ENCODE results near the gene DPAGT1. TPM values are rescaled to one million over a fixed set of nuclear protein-coding genes. Genes with fewer than 3 reads are reported as not detected.

Gene DPAGT1
- total and polyA plus RNA-seq, 12 donors = 26.8 to 73.9 (median 50.2) TPM

DNA sequence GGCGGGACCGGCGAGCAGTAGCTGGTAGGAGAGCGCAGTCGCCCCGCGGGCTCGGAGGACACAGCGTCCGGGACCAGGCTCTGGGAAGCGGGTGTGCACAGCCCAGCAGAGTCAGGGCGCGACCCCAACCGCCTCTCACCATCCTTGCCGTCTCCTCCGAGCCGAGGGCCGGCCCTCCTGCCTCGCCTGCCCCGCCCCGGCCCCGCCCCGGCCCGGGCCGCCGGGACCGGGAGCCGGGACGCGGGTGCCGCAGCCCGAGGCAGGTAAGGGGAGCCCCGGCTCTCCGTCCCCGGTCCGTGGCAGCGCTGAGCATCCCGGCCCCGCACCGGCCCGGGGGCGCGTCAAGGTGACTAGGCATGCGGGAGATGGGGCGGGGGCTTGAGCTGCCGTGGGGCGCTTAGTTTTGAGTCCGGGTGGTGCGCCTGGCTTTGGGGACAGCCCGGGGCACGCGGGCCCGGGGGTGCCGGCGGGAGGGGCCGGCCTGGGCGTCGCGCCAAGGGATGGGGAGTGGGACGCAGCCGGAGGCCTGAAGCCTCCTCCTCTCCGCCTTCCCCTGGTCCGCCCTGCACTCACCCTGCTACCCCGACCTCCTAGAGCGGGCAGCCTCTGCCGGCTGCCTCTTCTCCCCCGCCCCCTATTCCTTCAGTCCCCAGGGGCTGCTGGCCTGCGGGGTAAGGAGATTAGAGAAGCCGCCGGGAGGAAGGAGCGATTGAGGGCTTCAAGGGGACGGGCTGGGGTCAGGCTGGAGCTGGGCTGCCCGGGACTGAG is 47.5 kb upstream of the DPAGT1 start, which contains the start of gene ABCG4:
Gene ABCG4, plus strand, starts transcription at position 35 of the 768 bp plus-strand sequence. CDS start 914 bp downstream, outside the sequence.
- H3K27ac ChIP-seq = no peak within 1 kb of the TSS
- peaks cover 11 to 13% of the 10 kb centered on the region in 2 donors for H3K4me1 ChIP-seq (replicated peaks in 1 of 2)
- no peak for TF ChIP-seq POLR2A (IDR thresholded peaks at IDR 0.05)
- TF ChIP-seq CTCF (IDR thresholded peaks at IDR 0.05) = no peak
- H3K4me3 ChIP-seq = peak within 1 kb of the TSS in 2 of 4 donors; percentile 31 to 60
- no peaks in the 10 kb centered on the region for H3K9me3 ChIP-seq (replicated peaks in 1 of 3)
- intact Hi-C loops (cut with DNase I) = loop anchor here in 1 of 2 donors (10.0 kb wide), 1 partner anchor 46 kb away; no protein-coding TSS in a partner anchor
- no peaks in the 10 kb centered on the region for H3K36me3 ChIP-seq (replicated peaks in 1 of 2)
- DNase-seq = peak in 3 of 7 donors; percentile 19 to 38 (median 20)
- H3K27me3 ChIP-seq = no peaks in the 10 kb centered on the region
- WGBS, 4 donors = 1 to 5% (median 1%) methylated on average over 8 to 73 of the region's 73 CpGs

DNA sequence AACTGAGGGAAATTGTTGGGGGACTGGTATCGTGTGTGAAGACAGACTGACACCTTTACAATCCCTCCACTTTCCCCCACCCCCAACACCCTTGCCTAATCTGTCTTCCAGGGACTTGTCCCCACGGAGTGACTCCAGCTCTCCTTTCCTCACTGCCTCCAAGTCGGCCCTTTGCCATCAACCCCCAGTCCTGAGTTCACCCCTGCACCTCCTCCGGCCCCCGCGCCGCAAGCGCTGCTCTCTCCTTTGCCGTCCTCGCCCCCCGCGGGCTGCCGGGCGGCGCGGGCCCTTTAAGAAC is 47.0 kb upstream of the DPAGT1 start:
- DNase-seq = no peak
- peaks cover 11 to 13% of the 10 kb centered on the region in 2 donors for H3K4me1 ChIP-seq (replicated peaks in 1 of 2)
- TF ChIP-seq CTCF (IDR thresholded peaks at IDR 0.05) (no peak), POLR2A (IDR thresholded peaks at IDR 0.05) (no peak)
- H3K36me3 ChIP-seq (replicated peaks in 1 of 2) = no peaks in the 10 kb centered on the region
- no peak overlapping the region for H3K27ac ChIP-seq
- peak overlapping the region in 2 of 4 donors; percentile 31 to 60 for H3K4me3 ChIP-seq
- H3K27me3 ChIP-seq = no peaks in the 10 kb centered on the region
- 2 to 5% (median 3%) methylated on average over 3 to 16 of the region's 16 CpGs for WGBS, 4 donors
- intact Hi-C loops (cut with DNase I) = loop anchor here in 1 of 2 donors (10.0 kb wide), 1 partner anchor 46 kb away; no protein-coding TSS in a partner anchor
- no peaks in the 10 kb centered on the region for H3K9me3 ChIP-seq (replicated peaks in 1 of 3)

DNA sequence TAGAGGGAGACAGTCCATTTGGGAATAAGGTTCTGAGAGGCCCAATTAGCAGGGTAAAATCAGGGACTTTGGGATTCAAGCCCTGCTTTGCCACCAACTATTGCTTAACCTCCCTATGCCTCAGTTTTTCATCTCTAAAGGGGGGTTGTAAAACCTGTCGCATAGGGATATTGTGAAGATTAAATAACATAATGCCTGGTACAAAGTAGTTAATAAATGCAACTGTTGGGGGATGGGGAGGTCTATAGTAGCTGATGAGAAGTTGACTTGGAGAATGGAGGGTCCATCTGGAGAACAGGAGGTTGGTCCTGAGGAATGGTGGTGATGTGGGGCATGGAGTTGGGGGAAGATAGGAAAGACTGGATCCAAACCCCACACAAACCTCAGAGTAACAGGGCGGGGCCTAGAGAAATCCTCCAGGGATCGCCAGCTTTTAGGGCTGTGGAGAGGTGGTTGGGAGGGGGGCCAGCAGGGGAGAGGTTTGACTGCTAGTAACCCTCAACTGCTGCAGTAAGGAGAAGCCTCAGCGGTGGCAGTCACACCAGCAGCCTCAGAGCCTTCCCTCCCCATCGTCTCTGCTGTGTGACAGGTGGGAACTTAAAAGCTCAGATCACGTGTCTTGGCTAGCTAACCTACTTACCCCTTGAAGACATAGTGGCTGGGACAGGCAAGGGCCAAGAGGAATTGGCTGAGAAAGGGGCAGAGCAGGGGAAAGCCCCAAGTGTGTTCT is 46.1 kb upstream of the DPAGT1 start:
- Histone ChIP-seq H3K27me3 (no peaks in the 10 kb centered on the region), H3K4me1 (replicated peaks in 1 of 2) (peaks cover 11 to 13% of the 10 kb centered on the region in 2 donors), H3K4me3 (no peak overlapping the region), H3K9me3 (replicated peaks in 1 of 3) (no peaks in the 10 kb centered on the region), H3K27ac (no peak overlapping the region), H3K36me3 (replicated peaks in 1 of 2) (no peaks in the 10 kb centered on the region)
- intact Hi-C loops (cut with DNase I) = loop anchor here in 1 of 2 donors (10.0 kb wide), 1 partner anchor 47 kb away; no protein-coding TSS in a partner anchor
- DNase-seq = no peak
- WGBS, 4 donors = 57 to 70% (median 64%) methylated on average over 5 to 6 of the region's 6 CpGs
- TF ChIP-seq CTCF (IDR thresholded peaks at IDR 0.05) (no peak), POLR2A (IDR thresholded peaks at IDR 0.05) (no peak)

GRCh38 chr11:119145551-119145950 is 43.9 kb upstream of the DPAGT1 start:
- no peak overlapping the region for H3K27ac ChIP-seq
- H3K27me3 ChIP-seq = no peaks in the 10 kb centered on the region
- no peaks in the 10 kb centered on the region for H3K9me3 ChIP-seq (replicated peaks in 1 of 3)
- DNase-seq = no peak
- WGBS, 4 donors = 41 to 58% (median 50%) methylated on average over 3 of the region's 3 CpGs
- TF ChIP-seq CTCF (IDR thresholded peaks at IDR 0.05) (no peak), POLR2A (IDR thresholded peaks at IDR 0.05) (no peak)
- no peaks in the 10 kb centered on the region for H3K36me3 ChIP-seq (replicated peaks in 1 of 2)
- H3K4me3 ChIP-seq = no peak overlapping the region
- H3K4me1 ChIP-seq (replicated peaks in 1 of 2) = peaks cover 11 to 13% of the 10 kb centered on the region in 2 donors
- intact Hi-C loops (cut with DNase I) = loop anchor here in 1 of 2 donors (10.0 kb wide), 1 partner anchor 49 kb away; no protein-coding TSS in a partner anchor

Data from adrenal gland (tissue), 12 donors.